Loucy (cell line): Measurements from ENCODE around the gene KCNJ13.

ENCODE experiments used
- H2AFZ ChIP-seq: fragments of 200-600 bp; sonication (generic); 2 replicates; pipeline ENCODE4 v1.6.0; 2016; ENCODE audit warnings: antibody characterized with exemption, mild to moderate bottlenecking, low read length, moderate library complexity
- H3F3A ChIP-seq: fragments of 200-600 bp; 2 replicates; pipeline ENCODE4 v1.6.0; 2016; ENCODE audit warnings: antibody characterized with exemption, low read depth, mild to moderate bottlenecking
- H3K27me3 ChIP-seq: fragments of 200-600 bp; sonication (generic); 2 replicates; pipeline ENCODE4 v1.6.1; 2014; ENCODE audit warnings: low read length, mild to moderate bottlenecking; ENCODE audit not compliant: insufficient read depth, poor library complexity, severe bottlenecking
- H3K36me3 ChIP-seq: fragments of 200-600 bp; sonication (generic); 2 replicates; pipeline ENCODE4 v1.6.1; 2016; ENCODE audit warnings: low read length; ENCODE audit not compliant: insufficient read depth
- H3K4me1 ChIP-seq: fragments of 200-600 bp; sonication (generic); 2 replicates; pipeline ENCODE4 v1.5.1; 2014; ENCODE audit warnings: low read length, mild to moderate bottlenecking; ENCODE audit not compliant: insufficient read depth, poor library complexity, severe bottlenecking
- H3K4me2 ChIP-seq: fragments of 200-600 bp; sonication (generic); 2 replicates; pipeline ENCODE4 v1.6.0; 2014; ENCODE audit warnings: antibody characterized with exemption, low read length, low read depth, mild to moderate bottlenecking; ENCODE audit not compliant: poor library complexity, severe bottlenecking
- H3K4me3 ChIP-seq: fragments of 200-600 bp; sonication (generic); 2 replicates; pipeline ENCODE4 v1.5.1; 2014; ENCODE audit warnings: low read length, mild to moderate bottlenecking, mixed read lengths; ENCODE audit not compliant: poor library complexity, severe bottlenecking
- H3K79me2 ChIP-seq: fragments of 200-600 bp; sonication (generic); 2 replicates; pipeline ENCODE4 v1.6.1; 2014; ENCODE audit warnings: low read length; ENCODE audit not compliant: insufficient read depth
- H3K9ac ChIP-seq: fragments of 200-600 bp; sonication (generic); 2 replicates; pipeline ENCODE4 v1.6.0; 2014; ENCODE audit warnings: mild to moderate bottlenecking, low read depth, low read length, moderate library complexity; ENCODE audit not compliant: poor library complexity, severe bottlenecking
- H3K9me2 ChIP-seq: fragments of 200-600 bp; sonication (generic); replicated peaks from 2 replicates; pipeline ENCODE4 v1.6.1; 2016; ENCODE audit warnings: low read depth, low read length, mixed read lengths
- H3K9me3 ChIP-seq: fragments of 200-600 bp; sonication (generic); 2 replicates; pipeline ENCODE4 v1.6.1; 2014; ENCODE audit warnings: mild to moderate bottlenecking, antibody characterized with exemption, low read length, low read depth; ENCODE audit not compliant: insufficient read depth
- H4K20me1 ChIP-seq: fragments of 200-600 bp; sonication (generic); 2 replicates; pipeline ENCODE4 v1.6.0; 2014; ENCODE audit warnings: antibody characterized with exemption, low read length, mild to moderate bottlenecking; ENCODE audit not compliant: insufficient read depth, poor library complexity, severe bottlenecking
- EZH2phosphoT487 ChIP-seq: fragments of 200-600 bp; IDR thresholded peaks from 2 replicates; pipeline ENCODE4 v1.6.1; 2018; ENCODE audit warnings: antibody characterized with exemption, mild to moderate bottlenecking, moderate library complexity, borderline replicate concordance
- TF ChIP-seq, protein P1 (sequence below): fragments of 200-600 bp; sonication (generic); conservative IDR thresholded peaks from 2 replicates; pipeline ENCODE4 v1.5.1; 2014; ENCODE audit warnings: mild to moderate bottlenecking, antibody characterized with exemption, low read length

KCNJ13 gene

GRCh38 chr2:232815569-232815968 is 39.2 kb upstream of the KCNJ13 start:
- Histone ChIP-seq H3K9me2 (no peaks in the 10 kb centered on the region), H2AFZ (no peak overlapping the region), H3K4me3 (no peak overlapping the region), H3K4me1 (no peaks in the 10 kb centered on the region), H3K79me2 (no peaks in the 10 kb centered on the region), H3K9me3 (no peaks in the 10 kb centered on the region), H3F3A (no peaks in the 10 kb centered on the region), H4K20me1 (no peaks in the 10 kb centered on the region), H3K4me2 (no peak overlapping the region), H3K36me3 (peaks cover 76% of the 10 kb centered on the region), H3K27me3 (no peaks in the 10 kb centered on the region), H3K9ac (no peak overlapping the region)
- TF ChIP-seq EZH2phosphoT487 = no peak
- TF ChIP-seq, protein P1, sequence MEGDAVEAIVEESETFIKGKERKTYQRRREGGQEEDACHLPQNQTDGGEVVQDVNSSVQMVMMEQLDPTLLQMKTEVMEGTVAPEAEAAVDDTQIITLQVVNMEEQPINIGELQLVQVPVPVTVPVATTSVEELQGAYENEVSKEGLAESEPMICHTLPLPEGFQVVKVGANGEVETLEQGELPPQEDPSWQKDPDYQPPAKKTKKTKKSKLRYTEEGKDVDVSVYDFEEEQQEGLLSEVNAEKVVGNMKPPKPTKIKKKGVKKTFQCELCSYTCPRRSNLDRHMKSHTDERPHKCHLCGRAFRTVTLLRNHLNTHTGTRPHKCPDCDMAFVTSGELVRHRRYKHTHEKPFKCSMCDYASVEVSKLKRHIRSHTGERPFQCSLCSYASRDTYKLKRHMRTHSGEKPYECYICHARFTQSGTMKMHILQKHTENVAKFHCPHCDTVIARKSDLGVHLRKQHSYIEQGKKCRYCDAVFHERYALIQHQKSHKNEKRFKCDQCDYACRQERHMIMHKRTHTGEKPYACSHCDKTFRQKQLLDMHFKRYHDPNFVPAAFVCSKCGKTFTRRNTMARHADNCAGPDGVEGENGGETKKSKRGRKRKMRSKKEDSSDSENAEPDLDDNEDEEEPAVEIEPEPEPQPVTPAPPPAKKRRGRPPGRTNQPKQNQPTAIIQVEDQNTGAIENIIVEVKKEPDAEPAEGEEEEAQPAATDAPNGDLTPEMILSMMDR = no peak

GRCh38 chr2:232810444-232810843 is 34.1 kb upstream of the KCNJ13 start:
- H3F3A ChIP-seq = no peaks in the 10 kb centered on the region
- no peak overlapping the region for H2AFZ ChIP-seq
- TF ChIP-seq EZH2phosphoT487 = no peak
- TF ChIP-seq, protein P1 = no peak
- no peak overlapping the region for H3K4me3 ChIP-seq
- H3K79me2 ChIP-seq = no peaks in the 10 kb centered on the region
- H4K20me1 ChIP-seq = peaks cover under 1% of the 10 kb centered on the region
- no peak overlapping the region for H3K9ac ChIP-seq
- H3K36me3 ChIP-seq = peaks cover 77% of the 10 kb centered on the region
- H3K27me3 ChIP-seq = no peaks in the 10 kb centered on the region
- no peaks in the 10 kb centered on the region for H3K4me1 ChIP-seq
- no peaks in the 10 kb centered on the region for H3K9me2 ChIP-seq
- H3K9me3 ChIP-seq = no peaks in the 10 kb centered on the region
- no peak overlapping the region for H3K4me2 ChIP-seq

GRCh38 chr2:232809349-232810124 is 33.2 kb upstream of the KCNJ13 start:
- TF ChIP-seq EZH2phosphoT487 = no peak
- TF ChIP-seq, protein P1 = peak; percentile 58
- H3K27me3 ChIP-seq = no peaks in the 10 kb centered on the region
- H3K36me3 ChIP-seq = peaks cover 69% of the 10 kb centered on the region

More at GRCh38 chr2:232809349-232810124, 33.2 kb upstream of the KCNJ13 start:
- H3K9me2 ChIP-seq = no peaks in the 10 kb centered on the region
- H3K4me3 ChIP-seq = no peak overlapping the region
- no peak overlapping the region for H3K4me2 ChIP-seq
- no peak overlapping the region for H3K9ac ChIP-seq
- H3K79me2 ChIP-seq = no peaks in the 10 kb centered on the region
- H4K20me1 ChIP-seq = peaks cover 3% of the 10 kb centered on the region
- H3K4me1 ChIP-seq = no peaks in the 10 kb centered on the region
- no peak overlapping the region for H2AFZ ChIP-seq
- no peaks in the 10 kb centered on the region for H3F3A ChIP-seq
- no peaks in the 10 kb centered on the region for H3K9me3 ChIP-seq
